Suprapubic skin (tissue), 4 donors: ENCODE results near the gene TNIP1.

ENCODE experiments used
- EP300 ChIP-seq: sonication (generic); formaldehyde crosslinking; IDR thresholded peaks from one replicate; pipeline ENCODE4 v1.6.1; 2017; ENCODE audit warnings: antibody characterized with exemption
- POLR2A ChIP-seq, 2 donors: fragments of 450-650 bp; IDR thresholded peaks; one replicate each; pipeline ENCODE4 v1.6.1; 2017; ENCODE audit warnings: antibody characterized with exemption in 2 of 2, mild to moderate bottlenecking in 2 of 2, moderate library complexity in 2 of 2
- POLR2AphosphoS5 ChIP-seq, 3 donors: sonication (generic); formaldehyde crosslinking; IDR thresholded peaks; one replicate each; pipeline ENCODE4 v1.6.1; 2017; ENCODE audit warnings: antibody characterized with exemption in 3 of 3
- TF ChIP-seq, protein P1 (sequence below), 2 donors: fragments of 200-600 bp in 1 of 2; fragments of 450-650 bp in 1 of 2; sonication (generic) in 1 of 2; IDR thresholded peaks; one replicate each; pipeline ENCODE4 v1.5.1; 2016 to 2019; ENCODE audit warnings: antibody characterized with exemption in 2 of 2, mild to moderate bottlenecking in 1 of 2, moderate library complexity in 1 of 2

- TF ChIP-seq, protein P1, sequence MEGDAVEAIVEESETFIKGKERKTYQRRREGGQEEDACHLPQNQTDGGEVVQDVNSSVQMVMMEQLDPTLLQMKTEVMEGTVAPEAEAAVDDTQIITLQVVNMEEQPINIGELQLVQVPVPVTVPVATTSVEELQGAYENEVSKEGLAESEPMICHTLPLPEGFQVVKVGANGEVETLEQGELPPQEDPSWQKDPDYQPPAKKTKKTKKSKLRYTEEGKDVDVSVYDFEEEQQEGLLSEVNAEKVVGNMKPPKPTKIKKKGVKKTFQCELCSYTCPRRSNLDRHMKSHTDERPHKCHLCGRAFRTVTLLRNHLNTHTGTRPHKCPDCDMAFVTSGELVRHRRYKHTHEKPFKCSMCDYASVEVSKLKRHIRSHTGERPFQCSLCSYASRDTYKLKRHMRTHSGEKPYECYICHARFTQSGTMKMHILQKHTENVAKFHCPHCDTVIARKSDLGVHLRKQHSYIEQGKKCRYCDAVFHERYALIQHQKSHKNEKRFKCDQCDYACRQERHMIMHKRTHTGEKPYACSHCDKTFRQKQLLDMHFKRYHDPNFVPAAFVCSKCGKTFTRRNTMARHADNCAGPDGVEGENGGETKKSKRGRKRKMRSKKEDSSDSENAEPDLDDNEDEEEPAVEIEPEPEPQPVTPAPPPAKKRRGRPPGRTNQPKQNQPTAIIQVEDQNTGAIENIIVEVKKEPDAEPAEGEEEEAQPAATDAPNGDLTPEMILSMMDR (IDR thresholded peaks at IDR 0.05): no peak
- no peak for TF ChIP-seq POLR2A (IDR thresholded peaks at IDR 0.05)
- no peak for TF ChIP-seq POLR2AphosphoS5 (IDR thresholded peaks at IDR 0.05)
- no peak for TF ChIP-seq EP300
These were observed 86.9 kb downstream of the TNIP1 start for GRCh38 chr5:150993826-150994412.
